K562 (cell line): ENCODE results near the gene POU2AF1. TPM values are rescaled to one million over a fixed set of nuclear protein-coding genes. Genes with fewer than 3 reads are reported as not detected.

ENCODE experiments used
- ATAC-seq: fragments of 200-7000 bp; cut with Tn5 transposase; 3 replicates; pipeline ENCODE4 v1.9.1; 2020; ENCODE audit warnings: moderate library complexity
- BruUV-seq: library from RNA; stranded (reverse); fragments of 400-500 nt; replicated peaks from 2 replicates; lab custom pipeline; 2021; lab: Mats Ljungman, UMichigan
- CTCF ChIA-PET: fragments of 300-600 bp; formaldehyde crosslinking; extraction: SDS; loops from one replicate; lab custom pipeline; 2021; ENCODE audit warnings: low intra/inter-chr PET ratio; lab: Yijun Ruan, JAX
- POLR2A ChIA-PET: fragments of 300-600, 350-650 bp; sonication (Branson Sonifier 250); formaldehyde crosslinking; extraction: SDS; loops from one replicate; lab custom pipeline; 2021; ENCODE audit warnings: antibody characterized with exemption, inconsistent platforms; lab: Yijun Ruan, JAX
- DNase-seq, 4 experiments: peaks; one replicate each; pipeline versions ENCODE4 v3.0.0 to v3.0.0-alpha.2; 2011 to 2018; ENCODE audit warnings: low spot score in 3 of 4, mixed read lengths in 3 of 4; ENCODE audit errors: extremely low read depth in 1 of 4
- FAIRE-seq: peaks from 2 replicates; lab custom pipeline; 2011; peaks lifted over from hg19 to GRCh38; lab: Jason Lieb, UNC
- H2AFZ ChIP-seq: 2 replicates; pipeline ENCODE4 v1.6.0; 2011; ENCODE audit warnings: low read depth, low read length, control low read depth, inconsistent platforms
- H3K27ac ChIP-seq: fragments of 200-600 bp; 3 replicates; pipeline ENCODE4 v1.8.0; 2011; ENCODE audit warnings: low read depth, mild to moderate bottlenecking, control low read depth, inconsistent platforms, low read length, moderate library complexity, mixed read lengths; ENCODE audit errors: extremely low read depth
- H3K27me3 ChIP-seq, 2 experiments: fragments of 300-600 bp in 1 of 2; 2 replicates in 1 of 2; 3 replicates in 1 of 2; pipeline versions ENCODE4 v1.6.0 to v1.8.0; 2011; ENCODE audit warnings: inconsistent platforms in 2 of 2, low read length in 2 of 2, mild to moderate bottlenecking in 1 of 2, mixed read lengths in 1 of 2, moderate library complexity in 1 of 2; ENCODE audit not compliant: control insufficient read depth in 2 of 2, insufficient read depth in 2 of 2
- H3K36me3 ChIP-seq: fragments of 300-600 bp; 3 replicates; pipeline ENCODE4 v1.8.0; 2011; ENCODE audit warnings: mild to moderate bottlenecking, low read length, inconsistent platforms; ENCODE audit not compliant: control insufficient read depth, insufficient read depth
- H3K4me1 ChIP-seq, 2 experiments: fragments of 200-600 bp in 1 of 2; replicated peaks in 1 of 2; 2 replicates in 1 of 2; 3 replicates in 1 of 2; pipeline versions ENCODE4 v1.5.1 to v1.8.0; 2011; ENCODE audit warnings: inconsistent platforms in 2 of 2, low read length in 2 of 2, mild to moderate bottlenecking in 1 of 2, mixed read lengths in 1 of 2, moderate library complexity in 1 of 2; ENCODE audit not compliant: control insufficient read depth in 2 of 2, insufficient read depth in 2 of 2
- H3K4me2 ChIP-seq: 2 replicates; pipeline ENCODE4 v1.6.1; 2011; ENCODE audit warnings: low read length, control low read depth, inconsistent platforms, mixed read lengths; ENCODE audit not compliant: insufficient read depth
- H3K4me3 ChIP-seq: fragments of 200-600 bp; sonication (generic), shearing (Covaris generic); 2 replicates; pipeline ENCODE4 v1.5.1; 2016; ENCODE audit warnings: control low read depth, inconsistent platforms
- H3K79me2 ChIP-seq: fragments of 200-600 bp; 3 replicates; pipeline ENCODE4 v1.8.0; 2011; ENCODE audit warnings: low read length, inconsistent platforms; ENCODE audit not compliant: control insufficient read depth, insufficient read depth
- H3K9ac ChIP-seq, 2 experiments: 2 replicates each; pipeline versions ENCODE4 v1.6.0 to v1.6.1; 2011; ENCODE audit warnings: low read depth in 2 of 2, low read length in 2 of 2, control low read depth in 1 of 2, inconsistent platforms in 1 of 2, mild to moderate bottlenecking in 1 of 2, mixed read lengths in 1 of 2; ENCODE audit not compliant: insufficient read depth in 1 of 2
- H3K9me1 ChIP-seq: one replicate; pipeline ENCODE4 v1.6.0; 2011; ENCODE audit warnings: inconsistent platforms, mild to moderate bottlenecking, low read length, moderate library complexity; ENCODE audit not compliant: control insufficient read depth, insufficient read depth
- H3K9me3 ChIP-seq: replicated peaks from 2 replicates; pipeline ENCODE4 v1.5.1; 2011; ENCODE audit warnings: low read depth, low read length, inconsistent platforms; ENCODE audit not compliant: control insufficient read depth, insufficient read depth
- H4K20me1 ChIP-seq: replicated peaks from 2 replicates; pipeline ENCODE4 v1.6.1; 2011; ENCODE audit warnings: low read length, inconsistent platforms, mixed read lengths; ENCODE audit not compliant: control insufficient read depth, insufficient read depth
- ELF1 ChIP-seq: fragments of 200-800 bp; sonication (Bioruptor generic); IDR thresholded peaks from 2 replicates; pipeline ENCODE4 v1.6.1; 2016; ENCODE audit warnings: missing genetic modification characterization, missing compliant biosample characterization
- LCOR ChIP-seq: sonication (generic); formaldehyde crosslinking; IDR thresholded peaks from 2 replicates; pipeline ENCODE4 v1.8.0; 2022; ENCODE audit warnings: mild to moderate bottlenecking, missing genetic modification reagents
- NFE2 ChIP-seq: IDR thresholded peaks from 2 replicates; pipeline ENCODE4 v1.6.1; 2014; ENCODE audit warnings: antibody characterized with exemption, low read depth
- ZNF561 ChIP-seq: fragments of 450-650 bp; formaldehyde crosslinking; conservative IDR thresholded peaks from 2 replicates; pipeline ENCODE4 v1.4.0; 2020; ENCODE audit warnings: mild to moderate bottlenecking, moderate library complexity
- WGBS: fragments of 100-300 bp; shearing (Covaris generic); methylation state at CpG from one replicate; pipeline ENCODE4 v1.1.6; 2016; ENCODE audit warnings: low coverage, mixed read lengths; ENCODE audit not compliant: insufficient coverage; ENCODE audit errors: missing lambda C conversion rate; 5-methylcytosine and 5-hydroxymethylcytosine counted together
- in situ Hi-C: fragments of 300-500 bp; cut with MboI; formaldehyde crosslinking; loops from 4 replicates; pipeline ENCODE4 v1.15.0; 2018; ENCODE audit warnings: inconsistent platforms, mixed read lengths
- intact Hi-C: fragments of 100-400 bp; cut with micrococcal nuclease; formaldehyde crosslinking; loops from 2 replicates; pipeline ENCODE4 v1.14.2; 2022
- polyA plus RNA-seq, 8 experiments: library from polyadenylated mRNA; depleted of rRNA in 4 of 8; stranded (reverse) in 5 of 8; unstranded in 3 of 8; fragments of >200 nt; fragmentation: Nextera tagmentation in 2 of 8; fragmentation: Illumina TruSeq in 1 of 8; extraction: Ambion mirVana in 2 of 8; extraction: Trizol in 1 of 8; gene quantifications; 2 replicates each; pipeline versions ENCODE4 v1.2.1 to v1.2.3, GENCODE V29; 2011 to 2014; ENCODE audit warnings: inconsistent platforms in 1 of 8, missing spikeins in 1 of 8
- total RNA-seq, 7 experiments: library from RNA; depleted of rRNA in 6 of 7; stranded (reverse); fragments of >200 nt in 6 of 7; fragmentation: Illumina TruSeq in 2 of 7; extraction: Trizol in 2 of 7; gene quantifications; 2 replicates each; pipeline versions ENCODE4 v1.2.1 to v1.2.3, GENCODE V29; 2011 to 2021; ENCODE audit warnings: low replicate concordance in 1 of 7

POU2AF1 gene
- total and polyA plus RNA-seq, 9 of the 15 experiments (the other 6 are each of a cell fraction or from before 2014, with no cell fraction given), result 0.09 TPM; not detected in 8

- H3K9ac ChIP-seq, result no peak overlapping the region
- intact Hi-C loops, result loop anchor here (5.0 kb wide), 1 partner anchor 73 kb away; no protein-coding TSS in a partner anchor
- H3K36me3 ChIP-seq, result no peaks in the 10 kb centered on the region
- FAIRE-seq, result no peak
- no peaks in the 10 kb centered on the region for H3K79me2 ChIP-seq
- no peaks in the 10 kb centered on the region for H3K9me1 ChIP-seq
- H3K9me3 ChIP-seq, result no peaks in the 10 kb centered on the region
- H2AFZ ChIP-seq, result no peak overlapping the region
- in situ Hi-C loops, result no loop called here
- TF ChIP-seq NFE2, result no peak
- no peak for TF ChIP-seq ZNF561 (CRISPR knock-in tag)
- TF ChIP-seq ELF1, result no peak
- no peak for TF ChIP-seq LCOR (CRISPR knock-in tag)
- TF ChIP-seq, all 486 proteins: peak for 0
- Histone ChIP-seq H4K20me1 (no peaks in the 10 kb centered on the region), H3K27ac (no peak overlapping the region), H3K4me3 (no peak overlapping the region), H3K4me2 (no peak overlapping the region), H3K27me3 (peaks cover 0 to 5% of the 10 kb centered on the region in 2 experiments; a peak in 1 of 5 replicates), H3K4me1 (peaks cover 0 to 3% of the 10 kb centered on the region in 2 experiments; a peak in 1 of 5 replicates)
- 0% methylated on average over 15 of the region's 16 CpGs for WGBS
- POLR2A ChIA-PET, result interaction anchor here (0.8 to 1.1 kb wide), 2 partner anchors 67 to 86 kb away, joined by 3 read pairs; no protein-coding TSS in a partner anchor
- DNase-seq, result no peak
- no TSS peak for BruUV-seq
- no peak for ATAC-seq
- CTCF ChIA-PET, result no interaction called here
Observed at GRCh38 chr11:111353776-111354600, 25.1 kb downstream of the POU2AF1 start.
